HG03175 (cell line): ENCODE measurements around the gene TMEM198.

ENCODE experiments used
- ATAC-seq: cut with Tn5 transposase; IDR thresholded peaks from one replicate; pipeline ENCODE4 v1.9.1; 2021; ENCODE audit warnings: mild to moderate bottlenecking, moderate library complexity; ENCODE audit not compliant: unreplicated experiment

TMEM198 gene

GRCh38 chr2:219508971-219509779 lies 34.7 kb upstream of the TMEM198 start:
- ATAC-seq: peak; percentile 18

- peak; percentile 59 for ATAC-seq
Measured at GRCh38 chr2:219509780-219510511, 33.9 kb upstream of the TMEM198 start.

- ATAC-seq: no peak
Measured at GRCh38 chr2:219510512-219511135, 33.2 kb upstream of the TMEM198 start.

GRCh38 chr2:219511547-219512325 lies 32.1 kb upstream of the TMEM198 start:
- no peak for ATAC-seq

- ATAC-seq: no peak
Measured at GRCh38 chr2:219512524-219513216, 31.2 kb upstream of the TMEM198 start.

GRCh38 chr2:219513787-219514186 lies 30.0 kb upstream of the TMEM198 start:
- ATAC-seq: no peak

GRCh38 chr2:219514196-219514761 lies 29.5 kb upstream of the TMEM198 start, which contains the start of gene ASIC4:
Gene ASIC4 (plus strand): TSS chr2:219514482. CDS start chr2:219514725, 243 bp downstream.
- ATAC-seq: no peak

GRCh38 chr2:219514836-219515235 lies 29.0 kb upstream of the TMEM198 start:
- ATAC-seq: no peak

GRCh38 chr2:219515874-219516629 lies 27.8 kb upstream of the TMEM198 start:
- ATAC-seq: no peak

- ATAC-seq: no peak
Measured at GRCh38 chr2:219516888-219517287, 26.9 kb upstream of the TMEM198 start.

- no peak for ATAC-seq
Measured at GRCh38 chr2:219517954-219518778, 25.7 kb upstream of the TMEM198 start.

GRCh38 chr2:219519526-219519916 lies 24.3 kb upstream of the TMEM198 start:
- no peak for ATAC-seq

- ATAC-seq: no peak
Measured at GRCh38 chr2:219520079-219520478, 23.7 kb upstream of the TMEM198 start.

GRCh38 chr2:219521066-219521880 lies 22.6 kb upstream of the TMEM198 start:
- no peak for ATAC-seq

- ATAC-seq: no peak
Measured at GRCh38 chr2:219522111-219523030, 21.5 kb upstream of the TMEM198 start.

- no peak for ATAC-seq
Measured at GRCh38 chr2:219523031-219523671, 20.7 kb upstream of the TMEM198 start.
